ENCODE results near the gene GLOD5.

GLOD5 gene

DNA sequence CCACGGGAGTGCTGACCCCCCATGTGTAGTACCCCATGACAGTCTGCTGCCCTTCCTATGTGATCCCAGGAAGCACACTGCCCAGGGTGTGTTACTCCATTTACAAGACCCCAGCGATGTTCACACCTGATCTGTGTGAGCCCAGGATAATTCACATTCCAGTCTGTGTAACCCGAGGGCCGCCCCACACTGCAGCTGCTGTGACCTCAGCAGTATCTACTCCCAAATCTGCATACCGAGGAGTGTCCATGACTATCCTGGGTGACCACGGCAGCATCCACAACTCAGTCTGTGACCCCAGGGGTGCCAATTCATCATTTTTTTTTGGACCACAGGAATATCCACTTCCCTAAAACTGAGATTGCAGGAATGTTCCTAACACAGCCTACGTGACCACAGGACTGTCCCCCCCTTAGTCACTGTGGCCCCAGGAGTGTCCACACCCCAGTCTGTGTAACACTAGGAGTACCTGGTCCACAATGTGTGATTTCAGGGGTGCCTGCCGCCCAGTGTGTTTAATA, 7.8 kb upstream of the GLOD5 start:
- no peak for DNase-seq (ENCODE audit: low read depth in 1 of 2, low spot score in 1 of 2)

DNA sequence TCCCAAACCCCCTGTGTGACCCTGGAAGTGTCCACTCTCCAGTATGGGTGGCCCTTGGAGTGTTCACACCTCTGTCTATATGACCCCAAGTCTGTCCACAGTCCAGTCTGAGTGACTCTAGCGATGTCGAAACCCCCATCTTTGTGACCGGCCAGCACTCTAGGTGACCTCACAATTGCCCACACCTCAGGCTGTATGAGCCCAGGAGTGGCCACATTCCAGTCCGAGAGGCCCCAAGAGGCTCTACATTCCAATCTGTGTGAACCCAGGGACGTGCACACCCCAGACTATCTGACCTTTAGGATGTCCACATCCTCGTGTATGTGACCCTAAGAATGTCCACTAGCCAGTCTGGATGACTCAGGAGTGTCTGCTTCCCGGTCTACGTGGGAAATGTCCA, 7.3 kb upstream of the GLOD5 start:
- DNase-seq (ENCODE audit: low read depth in 1 of 2, low spot score in 1 of 2), result no peak

DNA sequence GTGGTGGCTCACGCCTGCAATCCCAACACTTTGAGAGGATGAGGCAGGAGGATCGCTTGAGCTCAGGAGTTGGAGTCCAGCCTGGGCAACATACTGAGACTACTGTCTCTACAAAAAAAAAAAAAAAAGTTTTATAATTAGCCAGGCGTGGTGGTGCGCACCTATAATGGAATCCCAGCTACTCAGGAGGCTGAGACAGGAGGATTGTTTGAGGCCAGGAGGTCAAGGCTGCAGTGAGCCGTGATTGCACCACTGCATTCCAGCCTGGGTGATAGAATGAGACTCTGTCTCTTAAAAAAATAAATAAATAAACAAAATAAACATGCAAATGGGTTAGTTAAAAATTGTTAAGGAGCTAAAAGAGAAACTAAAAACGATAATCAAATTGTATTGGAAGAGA, 7.7 kb downstream of the GLOD5 start:
- DNase-seq (ENCODE audit: low read depth in 1 of 2, low spot score in 1 of 2), result no peak

DNA sequence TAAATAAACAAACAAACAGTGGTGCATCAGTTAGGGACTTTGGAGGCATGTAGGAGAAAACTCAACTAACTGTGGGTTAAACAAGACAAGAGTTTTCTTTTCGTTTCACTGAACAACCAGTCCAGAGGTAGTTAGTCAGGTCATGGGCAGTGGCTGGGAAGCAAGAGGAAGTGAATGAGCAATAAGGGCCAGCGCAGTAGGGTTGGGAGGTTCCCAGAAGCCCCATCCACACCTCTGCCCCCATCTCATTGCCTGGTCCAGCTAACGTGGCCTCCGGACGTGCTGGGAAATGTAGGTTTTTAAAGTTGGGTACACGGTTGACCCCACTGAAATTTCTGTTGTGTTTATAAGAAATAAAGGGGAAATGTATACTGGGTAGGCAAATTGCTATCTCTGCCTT, 8.7 kb downstream of the GLOD5 start:
- DNase-seq (ENCODE audit: low read depth in 1 of 2, low spot score in 1 of 2), result no peak

DNA sequence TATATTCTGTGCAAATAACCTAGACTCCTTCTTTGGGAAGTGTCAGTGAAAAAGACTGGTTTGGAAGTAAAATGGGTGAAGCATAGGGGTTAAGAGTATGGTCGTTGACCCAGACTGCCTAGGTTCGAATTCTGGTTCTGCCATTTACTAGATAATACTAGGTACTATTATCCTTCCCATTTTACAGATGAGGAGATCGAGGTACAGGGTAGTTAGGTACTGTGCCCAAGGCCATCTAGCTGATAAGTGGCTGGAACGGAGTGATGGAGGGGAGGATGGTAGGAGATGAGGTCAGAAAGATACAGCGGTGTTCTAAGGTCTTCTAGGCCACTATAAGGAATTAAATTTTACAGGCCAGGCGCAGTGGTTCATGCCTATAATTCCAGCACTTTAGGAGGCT, 11.1 kb downstream of the GLOD5 start:
- no peak for DNase-seq (ENCODE audit: low read depth in 1 of 2, low spot score in 1 of 2)

DNA sequence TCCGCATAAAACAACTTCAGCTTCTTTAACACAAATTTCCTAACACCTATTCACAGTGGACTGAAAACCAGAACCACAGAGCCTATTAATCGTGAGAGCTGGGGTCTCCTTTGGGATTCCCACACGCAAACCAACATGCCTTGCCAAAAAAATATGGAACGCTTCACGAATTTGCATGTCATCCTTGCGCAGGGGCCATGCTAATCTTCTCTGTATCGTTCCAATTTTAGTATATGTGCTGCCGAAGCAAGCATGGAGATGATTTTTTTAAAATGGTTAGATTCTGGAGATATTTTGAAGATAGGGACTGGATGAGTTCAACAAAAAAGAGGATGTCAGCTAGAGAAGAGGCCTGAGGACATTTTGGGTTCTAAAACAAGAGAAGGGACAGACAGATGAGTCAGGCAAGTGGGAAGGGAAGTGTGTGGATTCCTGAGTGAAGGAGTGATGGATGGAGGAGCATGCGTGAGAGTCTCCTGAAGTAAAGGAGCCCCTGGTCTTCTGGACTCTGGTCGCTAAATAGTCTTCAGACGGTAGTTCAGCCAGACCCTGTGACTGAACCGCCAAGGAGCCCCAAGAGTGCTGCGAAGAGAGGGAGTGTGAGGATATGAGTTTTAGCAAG, 15.4 kb downstream of the GLOD5 start:
- no peak for DNase-seq (ENCODE audit: low read depth in 1 of 2, low spot score in 1 of 2)

DNA sequence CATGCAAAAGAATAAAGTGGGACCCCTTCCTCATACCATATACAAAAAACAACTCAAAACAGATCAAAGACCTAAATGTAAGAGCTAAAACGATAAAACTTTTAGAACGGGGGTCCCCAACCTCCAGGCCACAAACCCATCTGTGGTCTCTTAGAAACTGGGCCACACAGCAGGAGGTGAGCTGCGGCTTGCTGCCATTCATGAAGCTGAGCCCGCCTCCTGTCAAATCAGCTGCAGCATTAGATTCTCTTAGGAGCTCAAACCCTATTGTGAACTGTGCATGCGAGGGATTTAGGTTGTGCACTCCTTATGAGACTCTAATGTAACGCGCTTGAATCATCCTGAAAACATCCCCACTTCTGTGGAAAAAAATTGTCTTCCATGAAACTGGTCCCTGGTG, 17.9 kb downstream of the GLOD5 start:
- no peak for DNase-seq (ENCODE audit: low read depth in 1 of 2, low spot score in 1 of 2)

DNA sequence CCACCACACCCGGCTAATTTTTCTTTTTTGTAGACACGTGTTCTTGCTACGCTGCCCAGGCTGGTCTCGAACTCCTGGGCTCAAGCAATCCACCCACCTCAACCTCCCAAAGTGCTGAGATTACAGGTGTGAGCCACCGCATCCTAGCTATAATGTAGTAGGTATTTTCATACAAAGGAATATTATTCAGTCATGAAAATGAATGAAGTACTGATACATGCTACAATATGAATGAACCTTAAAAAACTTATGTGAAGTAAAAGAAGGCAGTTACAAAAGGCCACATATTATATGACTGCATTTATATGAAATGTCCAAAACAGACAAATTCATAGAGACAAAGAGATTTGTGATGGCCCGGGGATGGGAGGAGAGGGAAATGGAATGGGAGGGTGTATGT, 20.2 kb downstream of the GLOD5 start:
- no peak for DNase-seq (ENCODE audit: low read depth in 1 of 2, low spot score in 1 of 2)

DNA sequence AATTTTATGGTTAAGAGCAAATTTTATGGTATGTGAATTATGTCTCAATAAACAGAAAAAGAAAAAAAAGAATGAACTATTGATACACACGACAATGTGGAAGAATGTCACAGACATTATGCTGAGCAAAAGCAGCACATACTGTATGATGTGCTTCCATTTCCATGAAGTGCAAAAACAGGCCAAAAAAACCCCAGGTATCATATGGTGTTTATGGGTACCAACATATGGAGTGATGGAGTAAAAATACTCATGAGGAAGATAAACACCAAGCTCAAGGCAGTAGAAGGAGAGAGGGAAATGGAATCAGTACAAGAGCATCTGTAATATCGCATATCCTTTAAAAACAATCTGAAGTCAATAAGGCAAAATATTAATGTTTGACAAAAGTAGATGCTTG, 20.7 kb downstream of the GLOD5 start:
- no peak for DNase-seq (ENCODE audit: low read depth in 1 of 2, low spot score in 1 of 2)

DNA sequence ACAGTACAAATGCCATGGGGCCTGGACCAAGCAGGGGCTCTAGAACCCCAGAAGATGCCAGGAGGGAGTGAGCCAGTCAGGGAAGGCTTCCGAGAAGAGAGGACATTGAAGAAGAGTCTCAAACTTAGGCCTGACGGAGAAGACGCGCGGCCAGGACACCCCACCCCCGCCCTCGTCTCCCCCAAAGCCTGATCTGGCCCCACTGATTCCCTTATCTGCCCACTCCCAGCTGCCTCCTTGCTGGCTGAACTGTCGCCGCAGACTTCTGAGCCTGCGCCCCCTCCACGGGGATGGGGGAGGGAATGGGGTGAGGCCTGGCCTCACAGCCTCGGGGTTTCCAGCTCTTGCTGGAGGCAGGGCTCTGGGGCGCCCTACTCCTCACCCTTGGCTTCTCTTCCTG, 21.2 kb downstream of the GLOD5 start:
- DNase-seq (ENCODE audit: low read depth in 1 of 2, low spot score in 1 of 2), result no peak

DNA sequence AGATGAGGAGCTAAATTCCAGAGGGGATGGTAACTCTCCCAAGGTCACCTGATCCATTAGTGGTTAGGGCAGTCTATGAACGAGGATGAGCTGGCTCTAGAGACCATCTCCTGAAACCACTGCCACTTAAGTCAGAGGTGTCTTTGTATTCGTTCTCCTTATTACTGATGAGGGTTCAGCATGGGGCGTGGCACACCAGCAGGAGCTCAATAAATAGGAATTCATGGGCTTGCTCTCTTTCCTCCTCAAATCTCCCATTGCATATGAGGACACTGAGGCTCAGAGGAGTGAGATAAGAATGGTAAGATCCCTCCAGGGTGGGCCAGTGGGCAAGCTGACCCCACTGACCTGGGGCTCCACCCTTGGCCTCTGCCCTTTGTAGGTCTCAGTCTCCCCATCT, 23.2 kb downstream of the GLOD5 start:
- no peak for DNase-seq (ENCODE audit: low read depth in 1 of 2, low spot score in 1 of 2)

DNA sequence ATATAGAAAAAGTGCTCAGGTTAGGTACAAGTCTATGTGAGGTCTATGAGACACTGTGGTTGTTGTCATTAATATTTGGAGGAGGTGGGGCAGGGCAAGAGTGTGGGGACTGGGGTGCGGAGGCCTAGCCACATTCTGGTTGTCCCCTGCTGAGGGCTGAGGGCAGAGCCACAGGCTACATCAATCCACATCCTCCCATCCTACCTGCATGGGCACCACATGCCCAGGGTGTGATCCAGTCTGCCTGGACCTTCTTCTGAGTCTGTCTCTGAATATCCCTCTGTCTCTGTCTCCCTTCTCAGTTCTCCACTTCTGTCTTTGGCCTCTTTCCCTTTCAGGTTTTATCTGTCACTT, 23.6 kb downstream of the GLOD5 start:
- no peak for DNase-seq (ENCODE audit: low read depth in 1 of 2, low spot score in 1 of 2)

DNA sequence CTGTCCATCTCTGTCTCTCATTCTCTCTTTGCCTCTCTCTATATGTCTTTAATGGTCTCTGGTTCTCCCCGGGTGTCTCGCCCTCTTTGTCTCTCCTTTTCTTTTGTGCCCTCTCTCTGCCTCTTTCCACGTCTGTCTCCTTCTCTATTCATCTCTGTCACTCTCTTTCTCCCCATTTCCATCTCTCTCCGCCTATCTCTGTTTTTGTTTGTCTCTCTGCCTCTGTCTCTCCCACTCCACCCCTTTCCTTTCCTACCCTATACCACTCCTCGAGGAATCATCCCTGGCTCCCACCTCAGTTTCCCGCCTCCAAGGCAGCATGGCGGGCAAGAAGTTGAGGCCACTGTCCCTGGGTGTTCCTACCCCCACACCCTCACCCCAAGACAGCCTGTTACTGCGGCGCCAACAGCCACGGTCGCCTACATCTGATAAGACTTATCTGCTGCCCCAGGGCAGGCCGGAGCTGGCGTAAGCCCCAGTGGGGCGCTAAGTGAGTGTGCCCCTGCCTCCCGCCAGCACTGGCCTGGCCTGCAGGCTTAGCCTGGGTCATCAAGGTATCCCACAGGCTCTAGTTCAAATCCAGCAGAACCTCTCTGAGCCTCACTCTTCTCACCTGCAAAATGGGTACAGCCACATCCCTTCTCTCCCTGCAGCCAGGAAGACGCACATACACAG, 24.1 kb downstream of the GLOD5 start:
- DNase-seq (ENCODE audit: low read depth in 1 of 2, low spot score in 1 of 2), result no peak

DNA sequence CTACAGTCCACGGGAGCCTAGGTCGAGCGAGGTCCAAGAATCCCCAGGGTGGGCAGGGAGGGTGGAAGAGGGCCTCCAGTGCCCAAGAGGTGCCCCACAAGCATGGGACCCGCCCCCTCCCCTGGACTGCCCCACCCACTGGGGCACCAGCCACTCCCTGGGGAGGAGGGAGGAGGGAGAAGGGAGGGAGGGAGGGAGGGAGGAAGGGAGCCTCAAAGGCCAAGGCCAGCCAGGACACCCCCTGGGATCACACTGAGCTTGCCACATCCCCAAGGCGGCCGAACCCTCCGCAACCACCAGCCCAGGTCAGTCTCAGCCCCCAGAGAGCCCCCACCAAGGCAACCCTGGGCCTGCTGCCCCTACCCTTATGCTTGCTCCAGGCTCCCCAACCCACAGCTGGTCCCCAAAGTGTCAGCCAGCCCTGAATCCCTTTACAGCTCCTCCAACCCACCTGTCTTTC, 24.8 kb downstream of the GLOD5 start, which contains the start of gene GATA1:
Gene GATA1 (plus strand): TSS at position 250 of the 460 bp plus-strand sequence. CDS start 4,520 bp downstream, outside the sequence.
- no peak for DNase-seq (ENCODE audit: low read depth in 1 of 2, low spot score in 1 of 2)

DNA sequence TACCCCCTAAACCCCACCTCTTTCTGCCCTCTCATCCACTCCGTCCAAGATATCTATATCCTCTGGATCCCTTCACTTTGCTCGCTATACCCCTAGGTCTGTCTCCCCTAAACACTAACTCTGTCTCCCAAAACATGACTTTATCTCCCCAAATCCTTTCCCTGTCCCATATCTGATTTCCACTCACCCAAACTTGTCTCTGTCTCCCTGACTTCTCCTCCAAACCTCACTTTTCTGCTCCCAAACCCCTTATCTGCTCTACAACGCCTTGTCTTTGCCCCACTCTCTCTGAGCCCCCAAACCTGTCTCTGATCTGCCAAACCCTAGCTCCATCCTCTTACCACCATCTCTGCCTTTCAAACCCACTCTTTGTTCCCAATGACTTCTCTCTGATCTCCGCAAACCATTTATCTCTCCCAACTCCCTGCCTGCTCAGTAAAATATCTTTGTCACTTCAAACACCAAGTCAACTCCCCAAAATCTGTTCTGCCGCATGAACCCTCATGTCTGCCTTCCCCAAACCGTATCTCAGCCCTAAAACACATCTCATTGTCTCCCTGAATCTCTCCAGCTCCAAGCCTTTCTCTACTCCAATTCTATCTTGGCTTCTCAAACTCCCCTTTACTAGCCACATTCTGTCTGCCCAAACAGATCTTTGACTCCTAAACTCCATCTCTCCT, 25.4 kb downstream of the GLOD5 start:
- no peak for DNase-seq (ENCODE audit: low read depth in 1 of 2, low spot score in 1 of 2)

DNA sequence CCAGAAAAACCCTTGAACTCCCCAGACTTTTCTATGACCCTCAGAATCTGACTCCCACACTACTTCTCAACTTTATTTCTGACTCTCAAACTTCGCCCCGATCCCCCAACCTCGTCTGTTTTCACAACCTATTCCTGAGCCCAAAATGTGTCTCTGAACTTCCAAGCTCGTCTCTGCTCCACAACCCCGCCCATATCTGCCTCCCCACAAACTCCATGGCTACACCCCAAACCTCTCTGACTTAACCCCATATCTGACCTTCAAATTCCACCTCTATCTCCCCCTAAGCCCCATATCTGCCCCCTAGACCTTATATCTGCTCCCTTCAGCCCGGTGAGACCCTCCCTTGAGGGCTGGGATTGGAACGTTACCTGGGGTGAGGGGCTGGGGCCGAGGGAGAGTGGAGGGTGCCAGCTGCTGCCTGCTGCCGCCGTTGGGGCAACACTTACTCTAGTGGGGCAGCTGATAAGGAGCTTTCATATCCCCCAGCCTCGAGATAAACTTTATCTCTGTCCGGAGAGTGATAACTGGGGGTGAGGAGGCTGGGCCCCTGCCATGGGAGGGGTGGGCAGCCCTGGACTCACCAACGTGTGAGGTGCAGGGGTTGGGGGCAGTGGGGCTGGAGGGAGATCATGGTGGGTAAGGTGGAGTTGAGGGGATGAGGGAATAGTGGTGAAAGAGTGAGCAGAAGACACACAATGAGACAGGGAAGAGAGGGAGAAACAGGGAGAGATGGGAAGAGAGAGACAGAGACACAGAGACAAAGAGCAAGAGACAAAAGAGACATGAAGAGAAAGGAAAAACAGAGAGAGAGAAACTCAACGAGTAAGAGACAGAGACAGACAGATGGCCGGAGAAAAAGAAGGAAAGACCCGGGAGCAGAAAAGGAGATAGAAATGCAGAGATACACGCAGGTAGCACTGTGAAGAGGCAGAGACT, 26.2 kb downstream of the GLOD5 start:
- DNase-seq (ENCODE audit: low read depth in 1 of 2, low spot score in 1 of 2), result no peak

DNA sequence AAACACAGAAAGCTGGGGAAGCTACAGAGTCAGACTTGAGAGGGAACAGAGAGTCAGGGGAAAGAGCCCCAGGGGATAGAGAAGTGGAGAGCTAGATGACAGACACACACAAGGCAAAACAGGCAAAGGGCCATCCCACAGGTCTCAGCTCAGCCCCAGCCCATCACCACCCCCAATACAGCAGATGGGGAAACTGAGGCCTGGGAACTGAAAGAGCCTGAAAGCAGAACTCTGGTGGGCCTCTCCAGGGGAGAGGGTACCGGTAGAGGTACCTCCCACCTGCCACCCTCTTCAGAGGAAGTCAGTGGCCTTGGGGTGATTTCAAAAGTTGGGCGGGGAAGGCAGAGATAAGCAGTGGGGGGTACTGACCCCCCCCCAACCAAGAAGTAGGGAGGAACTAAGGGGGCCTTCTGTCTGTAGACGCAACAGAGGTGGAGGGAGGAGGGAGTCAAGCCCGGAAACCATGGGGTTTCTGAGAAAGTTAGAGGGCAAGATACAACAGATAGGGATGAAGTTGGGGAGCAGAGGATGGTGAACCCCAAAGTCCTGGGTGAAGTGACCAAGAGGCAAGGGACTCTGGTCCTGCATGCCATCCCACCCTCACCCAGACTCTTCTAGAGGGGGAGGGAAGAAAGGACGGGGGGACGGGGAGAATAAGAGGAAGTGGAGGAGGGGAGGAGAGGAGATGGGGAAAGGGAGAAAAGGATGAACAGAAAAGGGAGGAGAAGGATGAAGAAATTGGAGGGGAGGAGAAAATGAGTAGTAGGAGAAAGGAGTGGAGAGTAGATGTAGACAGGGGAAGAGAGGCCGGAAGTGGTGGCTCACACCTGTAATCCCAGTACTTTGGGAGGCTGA, 28.0 kb downstream of the GLOD5 start:
- DNase-seq (ENCODE audit: low read depth in 1 of 2, low spot score in 1 of 2), result no peak

DNA sequence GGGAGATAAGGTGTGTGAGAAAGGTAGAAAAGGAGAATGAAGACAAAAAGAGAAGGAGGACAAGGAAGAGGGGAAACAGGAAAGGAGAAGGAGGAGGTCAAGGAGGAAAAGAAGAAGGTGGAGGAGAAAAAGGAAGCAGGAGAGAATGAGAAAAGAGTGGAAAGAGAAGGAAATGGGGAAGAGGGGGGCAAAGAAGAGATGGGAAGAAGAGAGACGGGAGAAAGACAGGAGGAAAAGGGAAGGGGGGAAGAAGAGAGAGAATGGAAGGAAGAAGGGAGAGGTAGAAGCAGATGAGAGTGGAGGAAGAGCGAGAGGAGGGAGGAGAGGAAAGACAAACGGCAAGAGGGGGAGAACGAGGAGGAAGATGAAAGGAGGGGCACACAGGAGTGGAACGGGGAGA, 28.9 kb downstream of the GLOD5 start:
- DNase-seq (ENCODE audit: low read depth in 1 of 2, low spot score in 1 of 2), result no peak

DNA sequence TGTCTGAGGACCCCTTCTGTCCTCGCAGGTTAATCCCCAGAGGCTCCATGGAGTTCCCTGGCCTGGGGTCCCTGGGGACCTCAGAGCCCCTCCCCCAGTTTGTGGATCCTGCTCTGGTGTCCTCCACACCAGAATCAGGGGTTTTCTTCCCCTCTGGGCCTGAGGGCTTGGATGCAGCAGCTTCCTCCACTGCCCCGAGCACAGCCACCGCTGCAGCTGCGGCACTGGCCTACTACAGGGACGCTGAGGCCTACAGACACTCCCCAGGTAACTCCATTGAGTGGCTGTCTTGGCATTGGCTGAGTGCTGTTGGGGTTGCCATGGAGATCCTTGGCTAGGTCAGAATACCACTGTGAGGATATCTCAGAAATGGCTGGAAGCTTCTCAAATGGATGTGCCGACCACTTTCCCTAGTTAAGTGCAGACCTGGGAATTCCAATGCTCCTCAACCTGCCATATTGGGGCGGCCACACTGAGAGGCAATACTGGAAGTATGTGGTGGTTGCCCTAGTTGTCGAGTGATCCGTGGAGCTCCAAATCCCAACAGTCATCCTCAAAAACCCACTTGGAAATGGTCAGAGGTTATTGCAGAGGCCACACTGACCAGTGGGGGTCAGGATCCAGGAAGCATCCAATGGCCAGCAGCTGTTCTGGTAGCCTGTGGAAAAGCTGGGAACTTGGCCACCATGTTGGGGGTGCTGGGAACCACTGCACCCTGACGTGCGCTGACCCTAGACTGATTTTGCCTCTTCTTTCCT, 29.7 kb downstream of the GLOD5 start:
- no peak for DNase-seq (ENCODE audit: low read depth in 1 of 2, low spot score in 1 of 2)

DNA sequence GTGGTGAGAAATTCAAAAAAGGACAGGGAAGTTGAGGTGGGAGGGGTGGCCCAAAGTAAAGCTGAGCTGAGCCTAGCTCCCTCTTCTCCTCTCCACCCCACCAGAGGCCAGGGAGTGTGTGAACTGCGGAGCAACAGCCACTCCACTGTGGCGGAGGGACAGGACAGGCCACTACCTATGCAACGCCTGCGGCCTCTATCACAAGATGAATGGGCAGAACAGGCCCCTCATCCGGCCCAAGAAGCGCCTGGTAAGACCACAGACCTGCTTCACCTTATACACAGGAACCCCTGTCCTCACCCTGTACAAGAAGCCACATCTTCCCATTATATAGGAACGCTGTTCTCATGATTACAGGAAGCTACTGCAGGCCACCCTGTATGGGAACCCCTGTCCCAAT, 30.7 kb downstream of the GLOD5 start:
- DNase-seq (ENCODE audit: low read depth in 1 of 2, low spot score in 1 of 2), result no peak
